GM19025 (cell line): Measurements from ENCODE around the gene ZFC3H1.

Source experiments
- ATAC-seq: cut with Tn5 transposase; IDR thresholded peaks from one replicate; pipeline ENCODE4 v1.9.1; 2021; ENCODE audit warnings: mild to moderate bottlenecking, low read depth, moderate library complexity; ENCODE audit not compliant: unreplicated experiment

Gene ZFC3H1

DNA sequence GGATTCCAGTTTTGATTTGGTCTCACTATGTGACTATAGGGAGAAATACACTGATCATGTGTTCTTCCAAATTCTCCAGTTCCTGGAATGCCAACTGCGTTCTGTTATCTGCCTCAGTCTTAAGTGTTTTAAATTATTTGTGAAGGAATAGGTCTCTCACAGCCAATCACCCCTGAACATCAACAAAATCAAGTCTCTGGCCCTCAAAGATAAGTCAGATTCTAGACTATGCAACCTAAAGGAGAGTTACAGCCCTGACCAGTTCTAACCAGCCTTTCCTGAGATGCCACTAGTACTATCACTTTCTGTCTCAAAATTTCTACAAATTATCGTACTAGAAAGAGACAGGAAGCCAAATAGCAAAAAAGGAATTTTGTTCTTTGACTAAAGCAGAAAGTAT lies 22.3 kb downstream of the ZFC3H1 start:
- no peak for ATAC-seq

DNA sequence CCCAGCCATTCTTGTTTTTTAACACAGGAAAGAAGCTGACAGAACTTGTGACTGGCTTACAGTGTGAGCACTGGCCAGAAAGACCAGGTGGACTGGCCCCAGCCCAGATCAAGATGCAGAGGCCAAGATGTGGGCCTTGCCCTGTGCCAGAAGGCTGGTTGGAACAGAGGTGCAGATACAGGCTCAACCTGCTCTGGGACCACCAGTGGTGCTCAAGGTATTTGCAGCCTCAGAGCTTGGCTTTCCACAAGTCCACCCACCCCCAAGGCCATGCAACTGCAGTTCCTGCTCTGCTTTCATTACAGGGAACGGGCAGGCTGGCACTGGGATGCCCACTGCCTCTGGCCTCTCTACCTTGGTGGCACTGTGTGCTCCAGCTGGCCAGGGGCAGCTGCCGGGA lies 23.3 kb downstream of the ZFC3H1 start:
- ATAC-seq: no peak

DNA sequence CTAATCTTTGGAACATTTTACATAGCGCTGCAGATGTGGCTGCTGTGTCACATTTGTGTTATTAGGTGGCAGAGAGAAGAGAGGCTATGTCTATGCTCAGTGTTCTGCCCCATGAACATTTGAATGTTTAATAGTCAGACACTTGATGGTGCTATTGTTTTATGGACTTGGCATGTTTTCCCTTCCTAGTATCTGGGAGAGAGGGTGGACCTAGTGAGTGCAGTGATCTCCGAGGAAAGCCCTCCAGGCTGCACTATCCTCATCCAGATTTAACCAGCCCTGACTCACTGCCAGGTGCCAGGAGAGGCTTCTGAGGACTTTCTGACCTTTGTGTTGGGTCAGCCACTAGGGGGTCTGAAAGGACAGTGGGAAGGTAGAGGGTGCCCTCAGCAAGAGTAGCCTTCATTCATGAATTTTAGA lies 24.3 kb downstream of the ZFC3H1 start:
- no peak for ATAC-seq

DNA sequence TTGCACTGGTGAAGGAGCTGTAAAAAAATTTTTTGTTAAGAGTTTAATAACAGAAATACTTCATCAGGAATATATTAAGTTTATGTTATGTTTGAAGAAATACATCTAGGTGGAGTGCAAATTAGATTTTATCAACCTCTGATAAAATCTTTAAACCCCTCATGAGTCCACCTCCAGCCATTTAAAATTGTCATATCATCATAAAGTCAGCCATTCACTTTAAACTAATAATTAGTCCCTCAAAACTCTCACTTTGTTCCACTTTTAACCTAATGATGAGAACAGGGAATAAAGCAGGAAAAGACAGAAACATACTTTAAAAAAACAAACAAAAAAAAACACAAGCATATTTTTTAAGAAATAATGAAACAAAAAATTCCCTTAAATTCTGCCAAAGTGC lies 25.1 kb downstream of the ZFC3H1 start:
- ATAC-seq: no peak

DNA sequence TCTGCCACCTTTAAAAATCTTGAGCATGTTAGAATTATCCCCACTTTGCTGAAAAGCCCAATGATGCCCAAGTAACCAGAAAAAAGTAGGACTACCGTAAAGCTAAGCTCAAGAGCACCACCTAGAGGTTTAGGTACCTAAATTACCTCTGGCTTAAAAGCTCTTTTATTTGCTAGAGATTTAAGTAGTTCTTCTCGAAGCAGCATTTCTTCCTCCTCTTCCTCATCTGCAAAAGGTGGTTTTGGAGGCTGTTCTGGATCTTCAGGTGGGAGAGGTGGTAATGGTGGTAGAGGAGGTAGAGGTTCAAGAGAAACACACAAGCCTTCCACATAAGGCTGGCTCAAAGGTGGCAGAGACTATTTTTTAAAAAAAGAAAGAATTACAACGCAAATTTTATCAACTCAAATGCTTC lies 26.9 kb downstream of the ZFC3H1 start:
- ATAC-seq: no peak

DNA sequence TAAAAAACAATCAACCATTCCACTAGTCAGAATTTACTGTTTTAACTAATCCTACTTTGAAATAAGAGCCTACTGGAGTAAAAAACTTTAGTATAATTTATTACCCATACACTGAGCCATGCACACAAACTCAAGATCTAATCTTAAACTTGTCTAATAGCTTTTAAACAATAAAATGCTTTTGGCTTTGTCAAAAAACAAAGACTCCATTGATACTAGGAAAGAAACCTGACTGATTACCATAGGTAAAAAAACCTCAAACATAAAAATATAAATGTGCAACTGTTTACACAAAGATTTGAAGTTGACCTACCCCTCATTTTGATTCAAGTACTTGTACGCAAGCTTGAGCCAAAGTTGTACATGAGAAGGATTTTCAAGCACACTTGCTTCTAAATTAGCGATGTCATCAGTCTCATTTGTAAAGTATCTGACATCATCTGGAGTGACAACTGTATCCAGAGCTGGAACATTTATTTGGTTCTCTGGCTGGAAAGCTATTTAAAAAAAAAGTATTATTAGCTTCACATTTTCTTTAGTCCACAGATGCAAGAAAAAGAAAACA lies 36.1 kb downstream of the ZFC3H1 start:
- ATAC-seq: no peak

DNA sequence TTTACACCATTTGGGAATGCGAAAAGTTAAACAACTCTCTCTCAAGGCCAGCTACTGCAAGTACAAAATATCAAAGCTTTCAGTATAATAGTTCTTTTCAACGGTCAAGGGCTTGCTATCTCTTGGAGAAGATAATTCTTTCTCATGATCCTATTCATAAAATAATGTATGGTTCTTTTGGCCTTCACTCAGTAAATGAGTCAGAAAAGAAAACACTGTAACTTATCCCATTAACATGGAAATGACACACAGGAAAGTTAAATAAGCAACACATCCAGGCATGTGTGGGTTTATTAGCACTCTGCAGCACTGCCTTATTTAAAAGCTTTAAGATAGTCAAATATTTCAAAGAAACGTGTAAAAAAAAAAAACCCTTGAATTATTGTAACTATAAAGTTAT lies 36.9 kb downstream of the ZFC3H1 start:
- ATAC-seq: no peak

DNA sequence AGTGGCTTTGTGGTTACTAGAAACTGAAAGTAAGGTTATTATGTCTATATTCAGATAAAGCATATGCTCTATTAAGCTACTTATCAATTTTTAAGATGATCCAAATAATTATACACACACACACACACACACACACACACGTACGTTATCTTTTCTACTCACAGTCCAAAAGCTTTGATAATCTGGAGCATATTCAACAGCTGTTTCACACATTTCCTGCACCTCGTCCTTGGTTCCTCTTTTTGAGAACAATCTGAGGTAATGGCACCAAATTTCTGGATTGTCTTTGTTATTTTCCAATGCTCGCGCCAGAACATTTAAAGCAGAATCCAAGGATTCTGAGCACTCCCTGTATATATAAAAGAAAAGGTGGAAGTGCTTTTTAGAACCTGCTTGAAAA lies 37.5 kb downstream of the ZFC3H1 start:
- no peak for ATAC-seq

DNA sequence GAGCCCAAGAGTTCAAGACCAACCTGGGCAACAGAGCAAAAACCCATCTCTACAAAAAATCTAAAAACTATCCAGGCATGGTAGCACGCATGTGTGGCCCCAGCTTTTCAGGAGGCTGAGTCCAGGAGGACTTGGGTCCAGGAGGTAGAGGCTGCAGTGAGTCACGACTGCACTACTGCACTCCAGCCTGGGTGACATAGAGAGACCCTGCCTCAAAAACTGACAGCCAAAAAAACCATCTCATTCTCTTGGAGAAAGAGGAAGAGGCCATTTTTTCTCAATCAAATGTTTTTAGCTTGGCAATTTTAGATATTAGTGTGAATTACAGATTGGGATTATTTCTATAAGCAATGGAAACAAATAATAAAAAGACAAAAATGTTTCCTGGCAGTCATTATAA lies 38.2 kb downstream of the ZFC3H1 start:
- ATAC-seq: no peak

DNA sequence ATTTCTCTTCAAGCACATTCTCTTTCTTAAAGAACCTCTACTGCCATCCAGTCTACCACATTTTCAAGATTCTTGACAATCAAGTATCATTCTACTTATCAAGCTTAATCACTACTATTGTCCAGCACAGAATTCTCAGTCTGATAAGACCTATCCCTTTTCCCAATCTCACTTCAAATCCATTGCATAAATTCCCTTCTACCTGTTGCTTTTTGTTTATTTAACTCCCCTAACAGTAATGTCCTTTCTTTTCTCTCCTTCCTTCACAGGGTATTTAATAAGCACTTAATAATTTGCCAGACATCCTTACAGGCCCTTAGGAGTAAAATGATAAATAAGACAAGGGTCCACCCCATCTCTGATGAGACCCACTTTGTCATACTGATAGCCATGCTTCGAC lies 41.7 kb downstream of the ZFC3H1 start:
- no peak for ATAC-seq

DNA sequence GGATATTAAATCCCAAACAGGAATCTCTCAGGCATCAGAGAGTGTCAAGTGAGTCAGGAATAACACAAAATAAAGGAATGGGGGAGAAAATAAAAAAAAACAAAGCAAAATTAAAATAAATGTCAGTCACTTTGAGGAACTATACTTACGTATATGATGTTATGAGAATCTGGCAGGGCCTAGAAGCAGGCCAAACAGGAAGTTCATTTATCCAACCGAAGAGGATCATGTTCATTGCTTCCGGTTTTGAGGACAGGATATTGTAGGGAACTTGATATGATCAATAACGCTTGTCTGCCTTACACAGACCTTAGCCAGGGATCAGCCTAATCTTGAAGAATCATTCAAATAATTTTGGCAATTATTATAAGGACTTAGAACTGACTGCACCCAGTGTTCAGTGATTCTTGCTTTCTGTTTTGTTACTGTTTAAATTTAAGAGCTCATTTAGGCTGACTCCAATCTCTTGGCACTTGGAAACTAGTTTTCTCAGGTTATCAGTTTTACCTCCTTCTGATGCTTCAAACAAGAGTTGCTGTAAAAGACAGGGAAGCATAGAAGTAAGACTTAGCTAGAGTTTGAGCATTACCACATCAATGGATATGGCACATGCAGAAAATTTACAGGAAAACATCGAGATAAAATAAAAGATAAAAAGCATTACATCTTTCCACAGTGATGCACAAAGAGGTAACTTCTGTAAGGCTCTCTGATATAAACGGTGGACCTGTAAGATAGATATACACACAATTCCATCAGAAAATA lies 53.4 kb downstream of the ZFC3H1 start:
- no peak for ATAC-seq

DNA sequence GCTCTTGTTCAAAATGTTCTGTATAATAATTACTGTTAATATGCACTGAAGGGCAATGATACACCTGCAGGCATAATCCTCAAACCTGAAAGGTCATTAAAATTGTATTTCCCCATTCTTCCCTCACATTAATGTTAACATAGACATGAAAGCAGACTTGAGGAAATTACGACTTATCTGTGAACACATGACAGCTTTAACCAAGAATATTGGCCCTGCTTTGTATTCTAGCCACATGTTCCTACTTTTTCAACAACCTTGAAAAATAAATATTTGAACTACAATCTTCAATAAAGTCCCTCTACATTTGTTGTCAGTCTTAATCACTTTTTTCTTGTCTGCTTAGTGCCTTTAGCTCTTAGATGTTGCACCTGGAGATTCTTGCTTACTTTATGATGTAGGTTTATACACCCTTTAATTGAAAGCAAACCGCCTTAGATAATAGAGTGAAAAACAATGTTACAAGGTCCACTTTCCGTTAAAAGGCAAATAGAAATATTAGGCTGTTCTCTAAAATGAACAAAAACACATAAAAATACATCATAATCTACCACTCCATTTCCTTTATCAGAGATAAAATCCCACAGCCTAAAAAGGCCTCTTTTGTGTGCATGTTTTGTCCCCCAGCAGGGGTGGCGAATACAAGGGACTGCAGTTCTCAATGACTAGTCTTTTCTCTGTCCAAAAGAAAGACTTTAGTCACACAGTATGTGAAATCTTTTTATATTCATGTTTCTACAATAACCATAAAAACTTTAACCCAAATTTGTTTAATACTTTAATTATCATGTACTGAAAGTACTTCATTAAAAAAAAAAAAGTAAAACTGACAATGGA lies 55.9 kb downstream of the ZFC3H1 start:
- ATAC-seq: no peak

DNA sequence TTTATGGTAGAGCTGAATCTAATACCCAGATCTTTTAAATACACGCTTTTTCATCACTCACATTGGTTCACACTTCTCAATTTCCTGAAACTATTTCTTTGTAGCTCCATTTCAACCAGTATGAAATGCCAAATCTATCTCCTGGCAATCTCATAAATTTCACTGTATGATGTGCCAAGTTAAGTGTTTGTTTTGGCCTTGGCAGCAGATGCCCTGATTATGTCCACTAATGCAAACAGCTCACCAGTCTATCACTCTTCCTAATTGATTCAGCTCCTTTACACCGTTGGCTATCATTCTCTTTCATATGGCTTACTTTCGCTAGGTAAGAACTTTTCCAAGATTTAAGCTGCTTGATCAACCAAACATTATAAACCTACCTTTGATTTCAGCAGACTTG lies 58.6 kb downstream of the ZFC3H1 start:
- ATAC-seq: no peak

DNA sequence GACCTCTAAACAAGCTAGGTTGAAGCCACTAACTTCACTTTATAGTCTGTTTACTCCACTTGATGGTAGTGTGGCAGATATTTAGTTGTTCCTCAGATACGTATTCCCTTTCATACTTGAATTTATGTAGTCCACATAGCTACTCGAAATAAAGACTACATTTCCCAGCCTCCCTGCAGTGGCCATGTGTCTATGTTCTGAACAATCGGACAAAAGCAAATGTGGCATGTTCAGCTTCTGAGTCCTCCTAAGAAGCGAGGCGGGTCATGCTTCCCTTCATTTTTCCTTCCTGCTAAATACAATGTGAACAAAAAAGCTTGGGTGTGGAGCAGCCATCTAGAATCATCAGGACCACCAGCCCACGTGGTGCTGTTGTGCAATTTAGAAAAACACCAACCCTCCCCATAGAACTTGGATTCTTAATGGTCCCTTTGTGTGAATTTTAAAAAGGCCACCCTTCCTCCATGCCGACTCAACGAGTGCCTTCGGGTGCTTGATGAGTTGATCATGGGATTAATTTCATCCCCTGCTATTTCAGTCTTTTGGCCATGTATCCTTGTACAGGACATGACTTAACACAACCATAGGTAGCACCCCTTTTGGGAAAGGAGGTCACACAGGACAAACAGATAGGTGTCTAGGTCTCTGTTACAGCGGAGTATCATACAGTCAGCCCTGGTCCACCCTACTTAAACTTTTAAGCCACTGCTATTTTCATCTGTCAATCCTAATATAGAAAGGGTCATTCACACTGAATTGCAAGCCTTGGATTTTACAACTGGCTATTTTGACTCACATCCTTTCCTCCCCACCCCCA lies 60.7 kb downstream of the ZFC3H1 start:
- ATAC-seq: no peak

DNA sequence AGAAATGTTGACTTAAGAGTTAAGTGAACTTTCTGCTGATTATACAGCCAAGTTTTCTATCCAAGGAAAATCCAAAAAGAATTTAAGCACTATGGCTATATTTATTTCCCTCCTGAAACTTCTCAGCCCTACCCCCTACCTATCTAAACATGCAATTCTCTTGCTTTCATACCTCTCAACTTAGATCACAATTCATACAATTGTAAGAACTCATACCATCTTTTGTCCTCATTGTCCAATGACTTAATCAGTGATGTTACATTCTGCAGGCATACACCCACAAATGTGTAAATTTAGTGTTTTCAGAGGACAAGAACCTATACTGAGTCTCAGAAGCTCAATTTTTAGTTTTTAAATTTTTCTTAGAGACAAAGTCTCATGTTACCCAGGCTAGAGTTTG lies 62.1 kb downstream of the ZFC3H1 start:
- no peak for ATAC-seq

DNA sequence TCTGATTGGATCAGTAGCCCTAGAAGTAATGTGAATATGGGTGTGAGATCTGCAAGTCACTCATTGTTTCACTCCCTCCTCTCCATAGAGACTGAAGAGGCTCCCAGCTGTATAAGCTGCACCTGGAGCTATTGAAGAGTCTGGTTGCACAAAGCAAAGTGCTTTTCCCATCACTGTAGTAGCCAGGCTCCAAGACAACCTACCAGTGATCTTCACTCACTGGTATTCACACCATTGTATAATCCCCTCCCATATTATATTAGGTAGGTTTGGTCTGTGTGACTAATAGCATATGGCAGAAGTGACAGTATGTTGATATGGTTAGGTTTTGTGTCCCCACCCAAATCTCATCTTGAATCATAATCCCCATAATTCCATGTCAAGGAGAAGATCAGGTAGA lies 64.4 kb downstream of the ZFC3H1 start:
- ATAC-seq: no peak

DNA sequence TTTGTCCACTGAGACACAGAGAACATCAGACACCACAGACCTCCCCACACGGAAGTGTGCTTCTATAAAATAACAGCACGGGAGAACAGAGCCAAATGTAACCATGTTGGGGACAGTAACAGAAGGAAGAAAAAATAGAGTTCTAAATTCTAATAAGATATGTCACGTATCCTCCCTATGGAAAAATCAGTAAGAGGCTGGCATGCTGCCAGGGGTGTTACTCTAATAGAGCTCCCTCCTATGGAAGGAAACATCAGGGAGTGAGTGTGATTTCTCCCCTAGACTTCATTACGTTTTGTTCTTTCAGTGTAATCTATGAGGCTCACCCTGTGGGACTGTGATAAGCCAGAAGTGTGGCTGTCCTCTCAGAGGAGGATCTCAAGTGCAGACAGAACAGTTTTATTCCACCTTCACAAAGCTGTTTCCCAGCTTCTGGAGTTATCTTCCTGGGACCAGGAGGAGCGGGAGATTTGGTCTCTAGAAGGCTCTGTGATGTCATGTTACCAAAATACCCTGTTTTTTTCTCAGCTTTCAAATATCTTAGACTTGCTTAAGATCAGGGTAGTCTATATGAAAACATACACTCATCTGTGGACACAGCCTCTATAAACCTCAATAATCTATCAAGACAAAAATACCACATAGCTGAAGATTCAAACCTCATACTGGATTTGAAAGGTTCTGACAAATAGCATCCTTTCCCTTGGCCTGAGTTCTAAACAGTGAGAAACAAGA lies 69.3 kb downstream of the ZFC3H1 start:
- no peak for ATAC-seq

DNA sequence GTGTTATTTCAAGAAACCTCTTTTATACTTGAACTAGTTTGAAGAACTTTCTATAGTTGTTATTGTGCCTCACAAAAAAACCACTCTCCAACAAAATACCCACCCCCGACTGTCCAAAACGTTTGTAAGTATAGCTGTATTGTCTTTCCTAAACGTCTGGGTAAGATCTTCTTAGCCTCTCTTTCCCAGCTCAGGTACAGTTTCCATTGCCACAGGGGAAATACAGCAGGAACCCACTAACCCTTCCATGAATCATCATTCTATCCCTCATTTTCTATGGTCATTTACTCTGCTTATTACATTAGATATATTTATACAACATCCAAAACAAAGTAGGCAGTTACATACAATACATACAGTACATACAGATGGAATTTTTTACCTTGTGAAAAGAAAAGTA lies 70.8 kb downstream of the ZFC3H1 start:
- no peak for ATAC-seq

DNA sequence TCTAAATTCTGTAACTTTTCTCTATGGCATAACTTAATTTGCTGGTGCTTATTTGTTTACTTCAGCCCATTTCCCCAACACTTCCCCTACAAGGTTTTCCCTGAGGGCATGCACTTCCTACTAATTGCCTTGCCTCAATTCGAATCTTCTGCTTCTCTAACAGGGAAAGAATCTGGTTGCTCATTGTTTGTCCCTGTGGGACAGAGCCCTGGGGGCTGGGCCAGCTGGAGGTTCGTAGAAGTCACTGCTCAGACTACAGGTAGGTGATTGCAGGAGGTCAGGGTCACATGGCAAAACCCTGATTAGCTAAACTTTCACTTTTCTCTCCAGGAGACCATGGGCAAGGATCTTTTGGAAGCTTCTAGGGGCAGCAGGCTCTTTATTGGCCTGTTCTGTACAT lies 72.0 kb downstream of the ZFC3H1 start:
- no peak for ATAC-seq

DNA sequence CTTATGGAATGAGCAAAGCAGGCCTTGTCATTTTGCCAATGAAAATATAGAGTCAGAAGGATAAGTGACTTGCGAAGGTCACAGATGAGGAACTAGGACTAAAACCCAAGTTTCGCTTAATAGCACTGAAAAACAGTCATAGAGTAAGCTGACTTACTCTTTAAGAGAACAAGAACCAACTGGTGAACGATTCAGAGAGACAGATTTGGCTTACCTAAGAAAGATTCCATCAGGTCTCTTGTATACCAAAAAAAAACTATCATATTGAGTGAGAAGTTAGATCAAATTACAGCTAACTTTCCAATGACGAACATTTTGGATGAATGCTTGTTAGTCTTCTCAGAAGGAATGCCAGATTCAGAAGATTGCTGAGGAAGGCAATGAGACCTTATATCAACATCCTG lies 74.2 kb downstream of the ZFC3H1 start:
- ATAC-seq: no peak
